ENCODE measurements around the gene CASS4.

Gene CASS4

DNA sequence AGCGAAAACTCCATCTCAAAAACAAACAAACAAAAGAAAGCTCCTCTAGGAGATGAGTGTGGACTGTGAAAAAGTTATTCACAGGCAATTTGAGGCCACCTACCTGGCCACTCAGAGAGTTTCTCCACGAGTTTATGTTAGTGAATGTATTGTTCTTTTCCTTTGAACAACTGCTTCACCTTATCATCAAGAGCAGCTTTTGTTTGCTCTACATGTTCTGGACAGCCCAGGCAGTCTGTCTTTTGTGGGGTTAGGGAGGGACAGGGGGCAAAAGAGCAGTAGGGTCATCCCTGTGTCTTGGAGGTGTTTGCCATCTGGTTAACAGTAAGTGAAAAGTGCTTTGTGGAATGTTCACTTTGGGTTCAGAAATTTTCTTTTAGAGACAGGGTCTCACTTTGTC, 8.0 kb downstream of the CASS4 start:
- DNase-seq (ENCODE audit: low spot score), result no peak
- TF ChIP-seq, protein P1, sequence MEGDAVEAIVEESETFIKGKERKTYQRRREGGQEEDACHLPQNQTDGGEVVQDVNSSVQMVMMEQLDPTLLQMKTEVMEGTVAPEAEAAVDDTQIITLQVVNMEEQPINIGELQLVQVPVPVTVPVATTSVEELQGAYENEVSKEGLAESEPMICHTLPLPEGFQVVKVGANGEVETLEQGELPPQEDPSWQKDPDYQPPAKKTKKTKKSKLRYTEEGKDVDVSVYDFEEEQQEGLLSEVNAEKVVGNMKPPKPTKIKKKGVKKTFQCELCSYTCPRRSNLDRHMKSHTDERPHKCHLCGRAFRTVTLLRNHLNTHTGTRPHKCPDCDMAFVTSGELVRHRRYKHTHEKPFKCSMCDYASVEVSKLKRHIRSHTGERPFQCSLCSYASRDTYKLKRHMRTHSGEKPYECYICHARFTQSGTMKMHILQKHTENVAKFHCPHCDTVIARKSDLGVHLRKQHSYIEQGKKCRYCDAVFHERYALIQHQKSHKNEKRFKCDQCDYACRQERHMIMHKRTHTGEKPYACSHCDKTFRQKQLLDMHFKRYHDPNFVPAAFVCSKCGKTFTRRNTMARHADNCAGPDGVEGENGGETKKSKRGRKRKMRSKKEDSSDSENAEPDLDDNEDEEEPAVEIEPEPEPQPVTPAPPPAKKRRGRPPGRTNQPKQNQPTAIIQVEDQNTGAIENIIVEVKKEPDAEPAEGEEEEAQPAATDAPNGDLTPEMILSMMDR (IDR thresholded peaks at IDR 0.05; ENCODE audit: extremely low read depth, missing control alignments), result no peak

DNA sequence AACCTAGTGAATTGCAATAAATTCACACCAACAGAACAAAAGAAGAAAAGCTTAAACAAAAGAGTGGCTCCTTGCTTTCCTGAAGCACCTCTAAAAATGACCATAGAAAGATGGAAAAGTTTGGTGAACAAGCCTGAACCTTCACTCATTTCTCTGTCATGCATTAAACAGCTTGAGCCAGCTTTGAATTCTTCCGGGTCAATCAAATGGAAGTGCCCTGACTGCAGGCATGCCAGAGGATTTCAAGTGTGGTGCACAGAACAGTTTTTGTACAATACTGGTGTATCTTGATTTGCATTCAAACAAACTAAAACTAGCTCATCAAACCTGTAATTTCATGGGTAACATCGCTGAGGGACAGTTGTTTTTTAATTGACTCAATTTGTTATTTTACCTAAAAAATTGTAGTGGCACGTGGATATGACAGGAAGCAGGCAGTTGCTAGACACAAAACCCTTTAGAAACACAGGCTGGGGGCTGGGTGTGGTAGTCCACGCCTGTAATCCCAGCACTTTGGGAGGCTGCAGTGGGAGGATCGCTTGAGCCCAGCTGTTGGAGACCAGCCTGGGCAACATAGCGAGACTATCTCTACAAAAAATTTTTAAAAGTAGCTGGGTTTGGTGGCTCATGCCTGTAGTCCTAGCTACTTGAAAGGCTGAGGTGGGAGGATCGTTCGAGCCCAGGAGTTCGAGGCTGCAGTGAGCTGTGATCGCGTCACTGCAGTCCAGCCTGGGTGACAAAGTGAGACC, 9.1 kb downstream of the CASS4 start:
- TF ChIP-seq, protein P1 (IDR thresholded peaks at IDR 0.05; ENCODE audit: extremely low read depth, missing control alignments), result no peak
- DNase-seq (ENCODE audit: low spot score), result no peak

DNA sequence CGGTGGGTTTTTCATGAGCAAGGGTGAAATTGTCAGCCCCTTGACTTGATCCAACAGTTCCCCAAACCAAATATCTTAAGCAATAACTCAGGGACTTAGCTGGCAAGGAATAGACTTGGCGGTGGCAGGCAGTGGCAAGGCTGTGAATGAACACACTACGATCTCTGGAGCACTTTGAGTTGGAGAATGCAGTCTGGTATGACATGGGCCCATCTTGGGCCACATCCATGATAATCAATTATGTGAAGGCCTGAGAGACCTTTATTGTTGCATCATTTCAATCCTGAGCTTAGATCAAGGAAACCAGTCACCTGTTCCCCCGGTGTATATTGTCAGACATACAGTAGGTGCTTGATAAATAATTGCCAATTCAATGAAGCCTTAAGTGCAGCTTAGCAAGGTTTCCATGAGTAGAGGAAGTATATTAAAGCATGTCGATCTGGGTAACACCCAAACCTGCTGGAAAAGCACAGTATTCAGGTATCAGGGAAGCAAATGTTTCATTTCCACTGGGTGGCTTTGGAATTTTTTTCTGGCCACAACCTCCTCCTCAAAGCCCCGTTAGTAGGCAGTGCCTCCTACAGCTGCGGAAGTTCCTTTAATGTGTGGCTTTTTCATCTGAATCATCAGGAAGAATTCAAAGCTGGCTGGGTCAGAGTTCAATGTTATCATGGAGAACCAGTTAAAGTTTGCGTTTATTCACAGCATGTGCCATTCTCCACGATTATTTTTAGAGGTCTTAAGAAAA, 10.2 kb downstream of the CASS4 start:
- TF ChIP-seq, protein P1 (IDR thresholded peaks at IDR 0.05; ENCODE audit: extremely low read depth, missing control alignments), result no peak

DNA sequence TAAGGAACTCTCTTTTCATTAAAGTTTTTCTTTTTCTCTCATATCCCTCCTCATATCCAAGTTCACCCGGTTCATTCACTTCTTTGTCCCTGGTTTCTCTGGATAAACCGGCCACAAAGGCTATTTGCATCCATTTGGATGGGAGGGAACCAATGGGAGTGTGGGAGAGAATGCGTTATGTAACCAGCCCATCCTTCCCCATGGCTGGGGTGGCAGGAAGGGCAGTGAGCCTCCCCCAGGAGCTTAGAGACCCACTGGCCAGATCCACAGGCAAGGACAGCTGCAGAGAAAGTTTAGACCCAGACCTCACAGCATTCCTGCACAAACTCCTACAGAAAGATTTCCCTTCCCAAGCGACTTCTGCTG, 10.7 kb downstream of the CASS4 start:
- no peak for DNase-seq (ENCODE audit: low spot score)
- TF ChIP-seq, protein P1 (IDR thresholded peaks at IDR 0.05; ENCODE audit: extremely low read depth, missing control alignments), result no peak

More for the DNA sequence above, 10.2 kb downstream of the CASS4 start:
- no peak for DNase-seq (ENCODE audit: low spot score)

DNA sequence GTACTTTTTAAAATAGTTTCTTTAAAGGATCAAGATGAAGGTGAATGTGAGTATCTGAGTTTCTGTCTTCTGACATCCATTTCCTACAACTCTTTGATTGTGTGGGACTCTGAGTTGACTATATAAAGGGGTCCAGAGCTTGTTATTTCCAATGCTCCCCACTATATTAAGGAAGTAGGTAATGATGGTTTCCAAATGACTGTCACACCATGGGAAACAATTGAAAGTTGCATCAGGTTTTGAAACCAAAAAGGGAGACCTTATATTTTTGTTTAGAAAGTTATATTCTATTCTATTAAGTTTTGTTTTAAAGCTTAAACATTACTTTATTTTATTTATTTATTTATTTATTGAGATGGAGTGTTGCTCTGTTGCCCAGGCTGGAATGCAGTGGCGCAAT, 11.2 kb downstream of the CASS4 start:
- DNase-seq (ENCODE audit: low spot score), result no peak
- TF ChIP-seq, protein P1 (IDR thresholded peaks at IDR 0.05; ENCODE audit: extremely low read depth, missing control alignments), result no peak

DNA sequence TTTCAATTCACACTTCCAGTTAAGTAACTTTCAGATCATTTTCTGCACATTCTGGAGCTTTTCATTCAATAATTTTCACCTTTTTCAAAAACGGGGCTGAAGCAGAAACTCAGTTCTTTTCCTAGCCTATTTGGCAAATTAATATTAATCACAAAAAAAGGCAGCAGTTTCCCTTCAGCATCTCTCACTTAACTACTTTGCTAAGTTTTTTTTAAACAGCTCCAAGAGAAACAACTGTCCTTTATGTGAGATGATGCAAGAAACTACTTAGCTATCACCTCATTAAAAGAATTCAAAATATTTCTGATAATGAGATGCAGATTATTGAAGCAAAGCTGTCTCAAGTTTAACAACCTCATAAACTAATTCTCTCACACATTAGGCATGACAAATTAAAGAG, 11.8 kb downstream of the CASS4 start:
- no peak for DNase-seq (ENCODE audit: low spot score)
- TF ChIP-seq, protein P1 (IDR thresholded peaks at IDR 0.05; ENCODE audit: extremely low read depth, missing control alignments), result no peak

DNA sequence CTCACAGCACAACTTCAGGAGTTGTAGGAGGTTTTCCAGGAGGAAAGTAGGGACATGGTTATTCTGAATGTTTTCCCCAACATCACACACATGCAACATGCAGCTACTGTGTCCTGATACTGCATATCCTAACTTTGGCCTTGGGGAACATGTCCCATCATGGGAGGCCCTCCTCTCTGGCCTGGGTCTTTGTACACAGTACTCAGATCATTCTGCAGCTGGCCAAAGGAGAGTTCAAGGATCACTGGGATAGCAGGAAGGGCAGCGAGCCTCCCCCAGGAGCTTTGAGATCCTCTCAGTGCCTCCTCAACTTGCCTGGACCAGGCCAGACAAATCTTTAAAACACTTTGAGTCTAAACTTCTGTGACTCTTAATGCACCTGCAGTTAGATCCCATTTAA, 12.9 kb downstream of the CASS4 start:
- DNase-seq (ENCODE audit: low spot score), result no peak
- TF ChIP-seq, protein P1 (IDR thresholded peaks at IDR 0.05; ENCODE audit: extremely low read depth, missing control alignments), result no peak

All from GM20000 (cell line).